LNCaP clone FGC (cell line): ENCODE results near the gene PRKG1.

ENCODE experiments used
- DNase-seq: peaks from one replicate; pipeline ENCODE4 v3.0.0-alpha.2; 2011; ENCODE audit warnings: low read depth
- H3K4me3 ChIP-seq: 2 replicates; pipeline ENCODE4 v1.5.1; 2011; ENCODE audit warnings: mild to moderate bottlenecking, low read depth, low read length, control low read depth
- TF ChIP-seq, protein P1 (sequence below): IDR thresholded peaks from 2 replicates; pipeline ENCODE4 v1.5.1; 2012; ENCODE audit warnings: mild to moderate bottlenecking; ENCODE audit not compliant: control insufficient read depth, insufficient read depth; ENCODE audit errors: extremely low read depth

The PRKG1 gene

GRCh38 chr10:51214207-51215196 lies 140.2 kb downstream of the PRKG1 start:
- TF ChIP-seq, protein P1, sequence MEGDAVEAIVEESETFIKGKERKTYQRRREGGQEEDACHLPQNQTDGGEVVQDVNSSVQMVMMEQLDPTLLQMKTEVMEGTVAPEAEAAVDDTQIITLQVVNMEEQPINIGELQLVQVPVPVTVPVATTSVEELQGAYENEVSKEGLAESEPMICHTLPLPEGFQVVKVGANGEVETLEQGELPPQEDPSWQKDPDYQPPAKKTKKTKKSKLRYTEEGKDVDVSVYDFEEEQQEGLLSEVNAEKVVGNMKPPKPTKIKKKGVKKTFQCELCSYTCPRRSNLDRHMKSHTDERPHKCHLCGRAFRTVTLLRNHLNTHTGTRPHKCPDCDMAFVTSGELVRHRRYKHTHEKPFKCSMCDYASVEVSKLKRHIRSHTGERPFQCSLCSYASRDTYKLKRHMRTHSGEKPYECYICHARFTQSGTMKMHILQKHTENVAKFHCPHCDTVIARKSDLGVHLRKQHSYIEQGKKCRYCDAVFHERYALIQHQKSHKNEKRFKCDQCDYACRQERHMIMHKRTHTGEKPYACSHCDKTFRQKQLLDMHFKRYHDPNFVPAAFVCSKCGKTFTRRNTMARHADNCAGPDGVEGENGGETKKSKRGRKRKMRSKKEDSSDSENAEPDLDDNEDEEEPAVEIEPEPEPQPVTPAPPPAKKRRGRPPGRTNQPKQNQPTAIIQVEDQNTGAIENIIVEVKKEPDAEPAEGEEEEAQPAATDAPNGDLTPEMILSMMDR: no peak
- no peak for DNase-seq
- H3K4me3 ChIP-seq: no peak overlapping the region

DNA sequence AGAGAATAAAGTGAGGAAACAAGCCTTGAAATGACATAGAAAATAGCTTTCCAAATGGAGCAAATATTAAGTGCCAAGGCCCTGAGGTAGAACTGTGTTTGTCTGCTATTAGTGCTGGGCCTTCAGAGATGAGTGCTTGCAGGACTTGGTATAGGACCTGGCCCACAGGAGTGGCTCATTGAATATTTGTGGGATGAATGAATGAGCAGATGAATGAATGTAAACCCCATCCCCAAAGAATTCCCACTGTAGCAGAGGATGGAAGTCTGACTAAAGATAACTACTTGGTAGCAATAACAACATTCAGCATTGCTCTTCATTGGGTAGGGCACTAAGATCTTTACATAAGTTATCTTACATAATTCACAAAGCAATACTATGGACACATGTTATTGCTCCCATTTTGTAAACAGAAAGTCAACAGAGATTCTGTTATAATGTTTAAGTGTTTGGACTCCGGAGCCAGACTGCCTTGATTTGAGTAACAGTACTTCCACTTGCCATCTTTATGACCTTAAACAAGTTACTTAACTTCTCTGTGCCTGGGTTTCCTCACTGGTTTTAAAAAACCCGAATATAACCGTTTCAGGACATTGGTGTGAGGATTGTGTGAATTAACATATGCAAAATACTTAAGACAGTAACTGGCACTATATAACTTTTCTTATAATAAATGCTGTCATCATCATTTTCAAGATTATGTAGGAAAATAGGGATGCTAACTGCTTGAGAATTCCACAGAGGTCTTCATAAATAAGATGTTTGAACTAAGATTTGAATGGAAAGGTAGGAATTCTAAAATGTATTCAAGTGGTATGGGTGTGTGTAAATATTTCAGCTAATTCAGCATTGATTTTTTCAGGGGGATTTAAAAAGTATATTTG lies 141.9 kb downstream of the PRKG1 start:
- no peak overlapping the region for H3K4me3 ChIP-seq
- no peak for DNase-seq
- TF ChIP-seq, protein P1: no peak

DNA sequence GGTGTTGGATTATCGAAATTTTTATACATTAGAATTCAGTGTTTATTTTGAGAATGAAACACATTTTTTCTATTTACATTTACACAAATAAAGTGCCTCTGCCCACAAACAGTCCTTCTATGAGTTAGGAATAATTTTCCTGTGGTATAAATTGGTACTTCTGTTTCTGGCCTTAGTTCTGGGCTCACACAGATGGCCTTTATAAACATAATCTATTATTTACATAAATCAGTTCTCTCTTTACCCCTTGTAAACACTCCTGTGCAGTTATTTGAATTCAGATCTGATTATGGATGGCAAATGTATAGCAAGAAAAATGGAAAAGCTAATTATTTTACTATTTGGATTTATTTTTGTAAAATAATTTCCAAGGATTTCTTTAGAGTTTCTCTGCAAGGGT lies 143.2 kb downstream of the PRKG1 start:
- H3K4me3 ChIP-seq: no peak overlapping the region
- TF ChIP-seq, protein P1: no peak
- no peak for DNase-seq

GRCh38 chr10:51224671-51225161 lies 150.4 kb downstream of the PRKG1 start:
- no peak overlapping the region for H3K4me3 ChIP-seq
- no peak for DNase-seq
- TF ChIP-seq, protein P1: no peak

DNA sequence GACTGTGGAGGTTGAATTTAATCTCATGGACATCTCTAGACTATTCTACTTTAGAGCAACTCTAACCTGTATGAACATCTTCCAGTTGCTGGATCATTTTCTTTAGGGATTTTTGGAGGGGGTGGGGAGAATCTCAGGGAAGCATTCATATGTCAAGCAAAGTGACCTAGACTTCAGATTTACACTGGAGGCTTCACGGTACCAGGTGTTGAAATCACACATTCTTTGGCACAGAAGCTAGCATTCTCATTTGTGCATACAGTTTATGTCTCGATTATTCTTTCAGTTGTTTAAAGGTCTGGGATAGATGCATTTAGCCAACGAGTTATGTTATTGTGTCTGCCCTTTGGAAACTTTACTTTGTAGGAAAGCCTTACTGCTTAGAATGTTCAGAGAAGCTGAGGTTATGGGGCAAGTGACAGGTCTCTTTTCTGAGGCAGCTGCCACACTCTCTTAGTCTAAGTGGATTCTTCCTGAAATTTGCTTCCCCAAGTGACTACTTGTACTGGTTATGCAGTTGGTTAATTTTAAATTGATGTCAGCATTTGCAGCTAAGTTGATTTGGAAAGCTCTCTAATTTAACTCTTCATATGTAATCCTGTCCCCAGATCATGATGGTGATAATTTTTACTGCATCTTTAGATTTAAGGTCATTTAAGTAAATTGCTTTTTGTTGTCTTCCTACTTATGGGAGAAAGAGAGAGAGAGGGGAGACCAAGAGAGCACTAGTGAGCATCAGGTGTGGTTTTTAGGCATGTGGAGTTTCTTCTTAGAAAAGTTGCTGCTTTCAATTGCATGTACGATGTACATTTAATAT lies 153.8 kb downstream of the PRKG1 start:
- TF ChIP-seq, protein P1: no peak
- DNase-seq: no peak
- no peak overlapping the region for H3K4me3 ChIP-seq

- TF ChIP-seq, protein P1: no peak
- DNase-seq: no peak
- H3K4me3 ChIP-seq: no peak overlapping the region
These were observed 154.4 kb downstream of the PRKG1 start for GRCh38 chr10:51228714-51229100.
